Dedifferentiated amniotic fluid mesenchymal stem cell (primary cell): ENCODE data around the gene XRCC1.
"Not testable (repeated sequence)": the region's sequence is repeated elsewhere in the genome, so short reads cannot be mapped to it uniquely, and the experiment has no call there.

ENCODE experiments used
- DNase-seq: peaks from one replicate; pipeline ENCODE4 v3.0.0-alpha.2; 2016; ENCODE audit errors: extremely low spot score

Gene XRCC1

DNA sequence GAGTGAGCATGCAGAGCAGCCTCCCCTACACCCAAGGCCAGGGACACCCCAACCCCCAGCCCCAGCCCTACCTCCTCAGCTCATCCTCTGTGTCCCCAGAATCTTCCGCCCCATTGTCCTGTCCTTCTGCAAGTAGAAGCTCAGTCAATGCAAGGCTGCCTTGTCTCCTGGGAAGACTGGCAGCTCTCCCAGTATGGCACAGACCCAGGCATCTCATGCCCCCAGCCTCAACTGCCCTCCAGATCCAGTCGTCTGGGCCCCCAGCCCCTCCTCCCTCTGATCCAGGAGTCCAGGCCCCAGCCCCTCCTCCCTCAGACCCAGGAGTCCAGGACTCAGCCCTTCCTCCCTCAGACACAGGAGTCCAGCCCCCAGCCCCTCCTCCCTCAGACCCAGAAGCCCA is 29.3 kb downstream of the XRCC1 start:
- DNase-seq, result no peak

DNA sequence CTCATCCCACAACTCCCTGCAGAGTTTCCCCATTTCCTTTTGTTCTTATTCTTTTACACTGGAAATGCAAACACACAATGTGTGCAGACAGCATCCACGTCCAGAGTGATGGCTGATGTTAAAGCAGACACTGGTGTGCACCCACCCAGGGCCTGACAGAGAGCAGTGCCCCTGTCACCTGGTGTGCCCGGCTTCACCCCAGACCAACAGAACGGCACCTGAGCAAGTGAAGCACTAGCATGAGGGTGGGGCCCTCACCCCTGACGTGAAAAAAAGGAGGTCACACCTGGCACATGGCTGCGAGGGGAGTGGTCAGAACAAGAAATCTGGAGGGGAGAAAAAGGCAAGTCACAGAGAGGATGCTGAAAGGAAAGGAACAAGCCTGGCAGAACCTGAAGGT is 30.1 kb downstream of the XRCC1 start:
- no peak for DNase-seq

DNA sequence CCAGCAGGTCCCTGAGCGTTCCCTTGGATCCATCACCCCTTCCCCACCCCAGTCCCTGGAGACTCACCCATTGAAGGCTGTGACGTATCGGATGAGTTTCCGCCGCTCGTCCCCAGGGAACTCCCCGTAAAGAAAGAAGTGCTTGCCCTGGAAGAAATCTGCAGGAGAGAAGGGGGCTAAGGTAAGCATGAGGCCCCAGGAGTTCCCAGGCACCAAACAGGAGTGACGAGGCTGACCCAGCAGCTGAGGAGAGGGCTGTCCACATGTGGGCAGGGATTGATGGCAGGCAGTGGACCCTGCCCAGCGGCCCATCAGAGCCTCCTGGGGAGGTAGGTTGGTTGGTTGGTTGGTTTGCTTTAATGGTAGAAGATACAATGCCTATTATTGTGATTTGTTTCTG is 31.2 kb downstream of the XRCC1 start:
- no peak for DNase-seq

DNA sequence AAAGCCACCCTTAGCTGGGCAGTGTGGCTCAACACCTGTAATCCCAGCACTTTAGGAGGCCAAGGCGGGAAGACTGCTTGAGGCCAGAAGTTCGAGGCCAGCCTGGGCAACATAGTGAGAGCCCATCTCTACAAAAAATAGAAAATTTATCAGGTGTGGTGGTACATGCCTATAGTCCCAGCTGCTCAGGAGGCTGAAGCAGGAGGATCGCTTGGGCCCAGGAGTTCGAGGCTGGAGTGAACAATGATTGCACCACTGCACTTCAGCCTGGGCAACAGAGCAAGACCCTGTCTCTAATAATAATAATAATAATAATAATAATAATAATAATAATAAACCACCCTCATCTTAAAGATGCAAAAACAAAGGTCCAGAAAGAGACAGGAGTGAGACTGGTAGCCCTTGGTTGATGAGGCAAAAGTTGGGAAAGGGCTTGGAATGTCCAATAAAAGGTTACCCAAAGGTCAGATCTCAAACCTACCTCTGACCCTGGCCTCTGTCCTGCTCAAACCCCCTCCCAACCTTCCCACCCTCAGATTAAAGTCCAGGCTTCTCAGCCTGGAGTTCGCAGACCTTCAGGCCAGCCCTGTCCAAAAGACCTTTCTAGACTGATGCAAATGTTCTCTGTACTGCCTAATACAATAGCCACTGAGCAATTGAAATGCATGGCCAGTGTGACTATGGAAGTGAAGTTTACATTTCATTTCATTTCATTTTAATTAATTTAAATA is 33.2 kb downstream of the XRCC1 start:
- no peak for DNase-seq

DNA sequence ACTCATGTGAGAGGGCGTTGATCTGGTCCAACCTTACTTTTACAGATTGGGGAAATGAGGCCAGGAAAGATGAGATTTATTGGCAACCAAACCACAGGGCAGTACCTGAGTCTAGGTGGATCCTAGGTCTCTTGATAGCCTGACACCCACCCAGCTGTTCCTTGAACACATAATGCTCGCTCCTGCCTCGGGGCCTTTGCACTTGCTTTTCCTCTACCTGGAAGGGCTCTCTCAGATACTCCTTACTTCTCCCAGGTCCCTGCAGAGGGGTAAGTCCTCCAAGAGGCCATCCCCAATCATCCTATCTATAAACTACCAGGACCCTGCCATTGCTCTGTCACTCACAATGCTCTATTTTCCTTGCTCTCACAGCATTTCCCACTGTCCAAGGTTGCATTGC is 34.9 kb downstream of the XRCC1 start:
- no peak for DNase-seq

DNA sequence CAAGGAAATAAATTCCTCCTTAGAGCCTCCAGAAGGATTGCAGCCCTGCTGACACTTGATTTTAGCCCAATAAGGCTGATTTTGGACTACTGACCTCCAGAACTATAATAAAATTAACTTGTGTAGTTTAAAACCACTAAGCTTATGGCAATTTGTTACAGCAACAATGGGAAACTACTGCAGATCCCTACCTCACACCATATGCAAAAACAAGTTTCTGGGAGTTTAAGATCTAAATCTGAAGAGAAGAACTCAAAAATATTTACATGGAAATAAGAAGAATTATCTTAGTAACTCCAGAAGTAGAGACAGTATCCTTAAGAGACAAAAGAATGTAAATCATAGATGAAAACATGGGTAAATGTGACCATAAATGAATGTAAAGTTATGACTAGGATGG is 36.4 kb downstream of the XRCC1 start:
- no peak for DNase-seq

DNA sequence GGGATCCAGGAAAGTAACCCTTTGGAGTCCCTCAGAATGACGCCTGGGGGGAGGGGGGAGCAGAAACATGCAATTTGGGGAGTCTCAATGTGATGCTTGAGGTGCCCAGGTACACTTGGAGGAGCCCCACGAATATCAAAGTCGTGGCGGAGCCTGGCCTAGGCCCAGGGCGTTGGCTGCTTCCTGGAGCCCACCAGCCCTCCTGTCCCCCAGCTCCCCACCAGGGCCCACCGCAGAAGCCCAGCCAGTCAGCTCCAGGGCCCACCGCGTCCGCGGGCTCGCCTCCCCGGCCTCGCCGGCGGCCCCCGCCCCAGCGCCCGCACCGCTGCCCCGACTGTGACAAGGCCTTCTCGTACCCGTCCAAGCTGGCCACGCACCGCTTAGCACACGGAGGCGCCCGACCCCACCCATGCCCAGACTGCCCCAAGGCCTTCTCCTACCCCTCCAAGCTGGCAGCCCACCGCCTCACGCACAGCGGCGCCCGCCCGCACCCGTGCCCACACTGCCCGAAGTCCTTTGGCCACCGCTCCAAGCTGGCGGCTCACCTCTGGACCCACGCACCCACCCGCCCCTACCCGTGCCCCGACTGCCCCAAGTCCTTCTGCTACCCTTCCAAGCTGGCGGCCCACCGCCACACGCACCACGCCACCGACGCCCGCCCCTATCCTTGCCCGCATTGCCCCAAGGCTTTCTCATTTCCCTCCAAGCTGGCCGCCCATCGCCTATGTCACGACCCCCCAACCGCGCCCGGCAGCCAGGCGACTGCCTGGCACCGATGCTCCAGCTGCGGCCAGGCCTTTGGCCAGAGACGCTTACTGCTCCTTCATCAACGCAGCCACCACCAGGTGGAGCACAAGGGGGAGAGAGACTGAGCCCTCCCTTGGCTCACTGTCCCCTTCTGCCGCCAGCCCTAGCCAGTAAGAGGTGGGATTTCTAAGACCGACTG is 40.2 kb downstream of the XRCC1 start:
- no peak for DNase-seq

DNA sequence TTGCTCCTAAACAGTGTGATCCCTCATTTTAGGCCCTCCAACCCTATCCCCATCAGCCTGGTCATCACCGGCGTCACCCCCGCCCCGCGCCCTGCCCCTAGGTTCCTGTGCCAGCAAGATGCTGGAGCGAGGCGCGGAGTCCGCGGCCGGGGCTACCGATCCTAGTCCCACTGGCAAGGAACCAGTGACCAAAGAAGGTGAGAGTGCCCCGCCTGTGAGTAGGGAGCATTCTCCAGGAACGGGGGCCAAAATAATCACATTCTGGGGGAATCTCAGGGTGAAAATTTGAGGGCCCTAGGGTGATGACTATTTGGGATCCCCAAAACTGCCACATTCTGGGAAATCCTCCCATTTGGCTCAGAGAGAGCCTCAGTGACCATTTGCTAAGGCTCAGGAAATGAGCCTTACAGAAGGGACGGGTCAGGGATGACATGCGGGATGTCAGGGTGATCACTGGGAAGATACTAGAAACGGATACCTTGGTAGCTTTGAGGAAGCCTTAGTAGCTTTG is 41.0 kb downstream of the XRCC1 start:
- DNase-seq, result no peak

DNA sequence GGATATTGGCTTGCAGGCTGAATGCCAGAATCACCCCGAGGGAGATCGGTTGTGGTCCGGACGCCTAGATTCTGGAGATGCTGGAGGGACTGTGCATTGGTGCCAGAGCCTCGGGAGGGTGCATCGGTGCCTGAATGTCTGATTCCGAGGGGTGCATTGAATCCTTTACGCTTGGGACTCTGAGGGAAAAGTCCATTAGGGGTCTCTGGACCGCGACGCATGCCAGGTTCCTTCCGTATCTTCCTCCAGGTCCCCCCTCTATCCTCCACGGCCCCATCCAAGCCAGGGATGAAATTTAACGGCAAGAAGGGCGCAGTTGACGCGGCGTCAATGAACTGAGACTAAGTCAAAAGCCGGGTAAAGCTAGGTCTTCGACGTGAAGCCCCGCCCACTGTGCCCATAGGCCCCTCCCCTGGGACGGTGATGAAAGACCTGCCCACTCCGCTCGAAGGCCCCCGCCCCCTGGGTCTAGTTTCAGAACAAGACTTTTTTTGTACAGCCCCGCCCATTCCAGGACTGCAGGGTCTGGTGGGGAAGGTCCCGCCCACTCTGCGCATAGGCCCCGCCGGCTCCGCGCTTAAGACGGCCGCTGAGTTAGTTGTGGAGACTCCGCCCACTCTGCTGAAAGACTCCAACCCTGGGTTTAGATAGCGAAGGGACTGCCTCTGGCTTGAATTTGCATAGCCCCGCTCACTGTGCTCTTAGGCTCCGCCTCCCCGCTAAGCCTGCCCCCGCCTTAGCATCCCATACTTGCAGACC is 41.6 kb downstream of the XRCC1 start:
- DNase-seq, result peak; percentile 98

DNA sequence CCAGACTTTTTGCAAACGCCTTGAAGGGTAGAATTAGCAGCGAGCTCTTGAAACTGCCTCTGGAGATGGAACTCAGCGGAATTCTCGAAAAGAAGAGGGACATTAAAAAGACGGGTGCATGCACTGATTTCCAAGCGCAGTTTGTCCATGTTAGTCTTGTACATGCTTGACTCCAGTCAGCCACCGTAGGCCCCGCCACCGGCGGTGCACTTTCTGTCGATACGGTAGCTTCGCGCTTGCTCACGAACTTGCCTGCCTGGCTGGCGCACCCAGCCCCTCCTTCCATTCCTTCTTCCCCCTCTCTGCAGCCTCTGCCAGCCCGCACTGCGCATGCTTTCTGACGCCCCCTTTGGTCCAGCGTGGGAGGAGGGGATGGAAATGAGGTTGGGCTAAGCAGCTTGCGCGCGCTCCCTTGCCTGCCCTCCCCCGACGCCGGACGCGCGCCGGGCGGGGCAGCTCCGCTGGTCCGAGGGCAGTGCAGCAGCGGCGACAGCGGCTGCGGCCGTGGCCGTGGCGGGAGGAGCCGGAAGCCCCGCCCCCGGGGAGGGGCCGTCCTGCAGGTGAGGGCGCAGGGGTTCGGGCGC is 42.3 kb downstream of the XRCC1 start, which contains the start of gene ZNF575:
ZNF575 (plus strand) TSS at position 227 of the 584 bp plus-strand sequence. CDS start 1,235 bp downstream, outside the sequence.
- DNase-seq, result peak; percentile 90

DNA sequence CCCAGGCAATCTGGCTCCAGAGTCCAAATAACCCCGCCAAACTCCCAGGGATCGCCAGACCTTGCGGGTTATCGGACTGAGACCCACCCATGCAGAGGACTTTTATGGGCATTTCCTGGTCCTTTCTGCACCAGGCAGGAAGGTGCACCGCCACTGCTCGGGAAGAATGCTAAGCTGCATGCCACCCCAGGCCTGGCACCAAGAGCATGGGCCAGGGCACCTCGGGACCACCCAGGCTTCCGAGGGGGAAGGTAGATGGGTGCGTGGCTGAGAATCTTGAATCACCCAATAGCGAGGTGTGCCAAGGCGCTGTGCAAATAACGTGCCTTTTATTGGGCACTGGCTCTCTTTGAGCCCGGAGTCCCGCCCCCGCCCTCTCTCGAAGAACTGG is 42.8 kb downstream of the XRCC1 start:
- DNase-seq, result no peak

DNA sequence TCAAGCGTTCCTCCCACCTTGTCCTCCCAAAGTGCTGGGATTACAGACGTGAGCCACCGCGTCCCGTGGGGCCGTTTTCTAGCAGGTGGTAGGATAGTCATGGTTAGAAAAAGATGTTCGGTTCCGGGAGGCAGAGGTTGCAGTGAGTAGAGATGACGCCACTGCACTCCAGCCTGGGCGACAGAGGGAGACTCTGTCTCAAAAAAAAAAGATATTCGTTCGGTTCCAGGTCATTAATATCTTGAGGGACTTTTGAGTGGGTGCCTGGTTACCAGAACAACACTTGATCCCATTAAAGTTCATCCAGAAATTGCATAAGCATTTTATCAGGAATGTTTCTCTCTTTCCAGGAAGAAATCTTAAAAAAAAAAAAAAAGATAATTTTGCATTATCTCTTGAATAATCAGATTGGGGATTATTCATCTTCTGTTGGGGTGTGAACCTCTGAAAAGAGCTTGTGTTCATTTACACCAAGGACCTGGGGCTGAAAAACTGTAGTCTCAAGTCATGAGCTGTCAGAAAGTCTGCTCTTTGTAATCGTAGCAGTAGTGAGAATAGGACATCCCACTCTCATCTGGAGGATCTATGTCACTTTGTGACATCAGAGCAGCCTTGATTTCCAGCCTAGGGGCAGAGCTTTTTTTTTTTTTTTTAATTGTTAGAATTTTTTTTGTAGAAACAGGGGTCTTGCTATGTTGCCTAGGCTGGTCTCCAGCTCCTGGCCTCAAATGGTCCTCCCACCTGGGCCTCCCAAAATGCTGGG is 47.3 kb downstream of the XRCC1 start:
- DNase-seq, result no peak

DNA sequence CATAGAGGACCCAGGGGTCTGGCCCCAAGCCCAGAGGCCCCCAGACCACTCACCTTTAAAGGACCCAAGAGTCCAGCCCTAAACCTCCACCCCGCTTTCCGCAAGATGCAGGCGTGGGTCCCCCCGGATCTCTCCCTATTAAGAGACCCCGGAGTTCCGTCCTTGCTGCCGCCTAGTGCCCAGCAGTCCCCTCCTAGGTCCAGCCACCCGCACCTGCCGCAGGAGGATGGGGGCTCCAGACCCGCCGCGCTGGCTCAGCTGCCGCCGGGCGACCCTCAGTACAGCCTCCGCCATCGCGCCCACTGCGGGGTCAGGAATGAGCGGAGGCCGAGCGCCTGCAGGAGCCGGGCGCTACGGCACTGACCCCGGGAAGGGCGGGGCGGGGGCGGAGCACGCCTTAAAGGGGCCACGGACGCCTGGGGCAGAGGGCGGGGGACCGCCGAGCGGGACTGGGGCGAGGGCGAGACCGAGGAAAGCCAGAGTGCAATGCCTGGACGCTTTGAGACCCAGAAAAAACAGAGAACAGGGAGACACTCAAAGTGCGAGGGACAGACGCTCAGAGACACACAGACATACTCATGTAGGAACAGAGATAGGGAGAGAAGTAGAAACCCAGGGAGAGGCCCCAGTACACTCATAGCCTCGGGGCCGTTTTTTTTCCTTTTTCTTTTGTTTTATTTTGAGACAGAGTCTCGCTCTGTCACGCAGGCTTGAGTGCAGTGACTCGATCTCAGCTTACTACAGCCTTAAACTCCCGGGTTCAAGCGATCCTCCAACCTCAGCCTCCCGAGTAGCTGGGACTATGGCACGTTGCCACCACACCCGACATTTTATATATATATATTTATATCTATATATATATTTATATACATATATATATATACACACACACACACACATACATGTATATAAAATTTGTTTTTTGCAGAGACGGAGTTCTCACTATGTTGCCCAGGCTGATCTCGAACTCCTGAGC is 48.2 kb downstream of the XRCC1 start, which contains the start of gene ETHE1:
ETHE1 (minus strand) TSS at position 318 of the 976 bp plus-strand sequence; CDS start at position 294, 24 bp downstream.
- peak; percentile 46 for DNase-seq

DNA sequence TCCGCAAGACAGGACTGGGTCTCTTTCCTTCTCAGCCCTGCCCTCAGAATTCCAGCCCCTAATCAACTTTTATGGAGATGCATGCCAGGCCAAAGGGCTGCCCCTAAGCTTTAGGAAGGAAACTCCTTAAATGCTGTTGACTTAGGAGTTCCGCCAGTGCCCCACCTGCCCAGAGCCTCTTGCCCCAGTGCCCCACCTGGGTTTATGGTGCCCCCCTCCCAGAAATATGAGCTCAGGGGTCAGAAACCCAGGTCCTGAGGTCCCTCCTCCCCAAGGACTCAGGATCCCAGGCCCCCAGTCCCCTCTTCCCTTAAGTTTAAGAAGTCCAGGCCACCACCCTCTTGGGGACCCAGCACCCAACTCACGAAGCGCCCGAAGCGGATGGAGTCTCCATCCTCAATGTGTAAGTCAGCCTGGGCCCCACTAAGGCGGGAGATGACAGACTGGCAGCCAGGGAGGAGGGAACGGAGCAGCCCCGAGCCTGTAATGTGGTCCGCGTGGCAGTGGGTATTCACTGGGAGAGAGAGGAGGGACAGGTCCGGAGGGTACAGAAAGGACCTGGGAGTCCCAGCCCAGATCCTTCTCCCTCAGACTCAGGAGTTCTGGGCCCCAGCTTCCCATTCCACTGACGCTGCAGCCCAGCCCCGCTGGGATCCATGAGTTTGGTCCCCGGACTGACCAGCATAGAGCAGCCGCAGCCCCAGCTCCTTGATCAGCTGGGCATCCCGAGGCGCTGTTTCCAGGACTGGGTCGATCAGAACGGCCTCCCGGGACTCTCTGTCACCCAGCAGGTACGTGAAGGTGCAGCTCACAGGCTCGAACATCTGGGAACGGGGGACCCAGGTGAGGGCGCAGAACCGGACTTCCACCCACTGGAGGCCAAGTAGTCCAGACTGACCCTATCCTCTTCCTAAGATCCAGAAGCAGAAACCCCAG is 49.2 kb downstream of the XRCC1 start:
- DNase-seq, result no peak

DNA sequence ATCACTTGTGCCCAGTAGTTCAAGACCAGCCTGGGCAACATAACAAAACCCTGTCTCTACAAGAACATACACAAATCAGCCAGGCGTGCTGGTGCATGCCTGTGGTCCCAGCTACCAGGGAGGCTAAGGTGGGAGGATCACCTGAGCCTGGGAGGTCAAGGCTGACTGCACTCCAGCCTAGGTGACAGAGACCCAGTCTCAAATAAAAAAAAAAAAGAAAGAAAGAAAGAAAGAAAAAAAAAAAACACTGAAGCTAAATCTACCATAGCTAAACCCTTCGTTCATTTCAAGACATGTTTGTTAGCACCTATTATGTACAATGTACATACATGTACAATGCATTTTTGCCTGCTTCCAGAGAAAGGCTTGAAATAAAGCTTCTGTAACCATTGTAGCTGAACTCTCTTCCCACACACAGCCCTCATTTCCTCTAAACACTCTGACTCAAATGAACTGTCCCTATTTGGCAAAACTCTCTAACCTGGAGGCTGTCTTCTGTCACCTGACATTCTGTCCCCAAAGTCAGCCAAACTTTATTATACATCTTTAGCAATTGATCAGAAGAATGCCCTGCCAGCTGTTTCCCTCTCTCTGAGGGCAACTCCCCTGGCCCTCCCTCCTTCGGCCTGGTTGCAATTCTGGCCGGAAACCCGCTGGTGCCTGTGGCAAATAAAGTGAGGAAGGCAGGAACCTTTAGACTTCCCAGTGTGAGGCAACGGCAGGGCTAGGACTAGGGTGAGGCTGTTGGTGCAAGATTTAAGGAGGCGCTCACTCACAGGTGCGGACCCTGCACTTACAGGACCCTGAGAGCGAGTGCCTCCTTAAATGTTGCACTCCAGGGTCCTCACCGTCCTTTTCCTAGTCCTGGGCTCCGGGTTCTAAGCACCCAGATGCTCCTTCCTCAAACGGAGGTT is 50.1 kb downstream of the XRCC1 start:
- DNase-seq, result no peak

DNA sequence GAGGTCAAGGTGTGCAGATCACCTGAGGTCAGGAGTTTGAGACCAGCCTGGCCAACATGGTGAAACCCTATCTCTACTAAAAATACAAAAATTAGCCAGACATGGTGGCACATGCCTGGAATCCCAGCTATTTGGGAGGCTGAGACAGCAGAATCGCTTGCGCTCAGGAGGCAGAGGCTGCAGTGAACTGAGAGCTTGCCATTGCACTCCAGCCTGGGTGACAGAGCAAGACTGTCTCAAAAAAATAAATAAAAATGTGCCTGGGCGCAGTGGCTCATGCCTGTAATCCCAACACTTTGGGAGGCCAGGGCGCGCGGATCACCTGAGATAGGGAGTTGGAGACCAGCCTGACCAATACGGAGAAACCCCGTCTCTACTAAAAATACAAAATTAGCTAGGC is 51.6 kb downstream of the XRCC1 start:
- DNase-seq, result not testable (repeated sequence)

DNA sequence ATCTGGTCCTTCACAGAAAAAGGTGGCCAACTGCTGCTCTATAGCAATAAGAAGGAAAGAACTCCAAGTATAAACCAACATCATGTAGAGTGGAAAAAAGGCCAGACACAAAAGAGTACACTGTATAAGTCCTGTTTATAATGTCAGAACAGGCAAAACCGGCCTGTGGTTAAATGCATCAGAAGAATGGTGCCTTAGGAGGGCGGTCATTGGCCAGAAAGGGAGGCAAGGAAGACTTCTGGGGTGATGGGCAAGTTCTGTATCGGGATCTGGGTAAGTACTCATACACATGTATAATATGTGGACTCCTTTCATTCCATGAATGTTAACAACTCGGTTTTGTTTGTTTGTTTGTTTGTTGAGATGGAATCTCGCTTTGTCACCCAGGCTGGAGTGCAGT is 52.4 kb downstream of the XRCC1 start:
- DNase-seq, result no peak
